ENCODE data around the gene GPC5.
"Not testable (repeated sequence)": the region's sequence is repeated elsewhere in the genome, so short reads cannot be mapped to it uniquely, and the experiment has no call there.

GPC5 gene

DNA sequence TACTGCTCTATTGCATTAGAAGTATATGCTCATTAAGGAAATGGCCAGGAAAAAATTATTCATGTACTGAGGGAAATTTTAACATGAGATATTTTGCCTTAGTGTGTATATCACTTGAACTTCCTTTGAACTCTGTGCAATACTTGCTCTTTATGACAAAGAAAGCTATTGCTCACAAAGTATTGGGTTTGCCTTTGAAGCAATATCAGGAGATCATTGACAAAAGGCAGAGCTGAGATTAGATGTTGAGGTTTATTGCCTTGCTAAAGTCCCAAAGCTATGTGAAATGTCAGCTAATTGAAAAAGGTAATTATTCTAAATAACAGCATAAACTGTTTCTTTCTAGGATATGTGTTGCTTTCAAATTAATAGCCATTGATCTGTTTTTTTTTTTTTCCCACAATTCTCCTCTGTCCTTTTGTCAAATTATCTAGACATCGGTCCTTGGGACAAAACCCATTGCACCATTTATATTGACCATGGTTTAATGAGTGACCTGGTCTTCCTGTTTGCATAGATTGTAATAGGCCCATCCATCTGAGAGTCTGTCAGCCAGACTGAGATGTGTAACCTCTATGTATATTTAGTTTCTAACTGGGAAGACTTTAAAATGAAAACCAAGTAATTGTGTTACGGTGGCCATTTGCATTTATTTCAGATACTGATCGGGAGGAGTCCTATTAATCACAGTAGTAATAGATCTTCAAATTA lies 1075.5 kb downstream of the GPC5 start:
- DNase-seq (ENCODE audit: low spot score) = no peak

DNA sequence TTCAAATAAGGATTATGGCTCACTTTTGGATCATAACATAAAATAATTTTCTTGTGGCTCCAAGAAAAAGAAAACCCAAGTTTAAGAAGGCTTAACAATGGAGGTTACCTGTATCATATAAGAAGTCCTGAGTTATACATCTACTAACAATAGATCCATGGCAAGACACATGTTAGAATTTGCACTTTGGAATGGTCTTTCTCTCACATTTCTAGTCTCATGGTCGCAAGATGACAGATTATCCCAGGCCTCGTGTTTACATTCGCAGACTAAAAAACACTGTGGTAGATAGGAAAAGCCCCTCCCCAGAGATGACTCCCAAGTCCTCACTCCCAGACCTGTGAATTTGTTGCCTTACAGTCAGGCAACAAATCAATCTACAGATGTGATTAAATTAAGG lies 1082.0 kb downstream of the GPC5 start:
- no peak for DNase-seq (ENCODE audit: low spot score)

DNA sequence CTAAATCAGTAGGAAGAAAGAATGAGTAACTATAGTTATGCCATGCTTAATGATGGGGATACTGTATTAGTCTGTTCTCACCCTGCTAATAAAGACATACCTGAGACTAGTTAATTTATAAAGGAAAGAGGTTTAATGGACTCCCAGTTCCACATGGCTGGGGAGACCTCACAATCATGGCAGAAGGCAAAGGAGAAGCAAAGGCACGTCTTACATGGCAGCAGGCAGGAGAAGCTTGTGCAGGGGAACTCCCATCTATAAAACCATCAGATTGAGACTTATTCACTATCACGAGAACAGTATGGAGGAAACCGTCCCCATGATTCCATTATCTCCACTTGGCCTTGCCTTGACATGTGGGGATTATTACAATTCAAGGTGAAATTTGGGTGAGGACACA lies 1084.4 kb downstream of the GPC5 start:
- not testable (repeated sequence) for DNase-seq (ENCODE audit: low spot score)

DNA sequence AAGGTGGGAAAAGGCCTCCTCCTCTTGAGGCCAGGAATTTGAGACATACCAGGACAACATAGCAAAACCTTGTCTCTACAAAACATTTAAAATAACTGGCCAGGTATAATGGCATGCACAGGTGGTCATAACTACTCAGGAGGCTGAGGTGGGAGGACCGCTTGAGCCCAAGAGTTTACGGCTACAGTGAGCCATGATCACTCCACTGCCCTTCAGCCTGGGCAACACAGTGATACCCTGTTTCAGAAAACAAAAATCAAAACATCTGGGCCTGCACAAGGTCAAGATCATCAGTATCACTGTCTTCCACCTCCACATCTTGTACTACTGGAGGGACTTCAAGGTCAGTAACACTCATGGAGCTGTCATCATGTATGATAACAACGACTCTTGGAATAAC lies 1085.5 kb downstream of the GPC5 start:
- DNase-seq (ENCODE audit: low spot score) = no peak

DNA sequence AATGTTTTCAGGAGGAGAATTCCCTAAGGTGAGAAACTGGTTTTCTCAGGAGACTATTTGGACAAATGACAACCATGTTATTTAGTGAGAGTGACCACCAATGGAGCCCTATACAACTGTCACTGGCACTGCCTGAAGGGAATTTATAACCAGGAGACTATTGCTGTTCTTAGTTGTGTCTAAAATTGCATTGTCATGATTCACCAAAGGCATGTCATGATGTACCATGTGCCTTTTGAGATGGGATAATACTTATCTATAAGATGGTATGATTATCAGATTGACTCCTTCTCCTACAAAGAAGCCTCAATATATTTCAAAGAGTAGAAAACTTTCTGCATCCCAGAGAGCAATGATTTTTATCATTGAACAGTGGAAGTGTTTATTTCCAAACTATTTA lies 1088.8 kb downstream of the GPC5 start:
- no peak for DNase-seq (ENCODE audit: low spot score)

DNA sequence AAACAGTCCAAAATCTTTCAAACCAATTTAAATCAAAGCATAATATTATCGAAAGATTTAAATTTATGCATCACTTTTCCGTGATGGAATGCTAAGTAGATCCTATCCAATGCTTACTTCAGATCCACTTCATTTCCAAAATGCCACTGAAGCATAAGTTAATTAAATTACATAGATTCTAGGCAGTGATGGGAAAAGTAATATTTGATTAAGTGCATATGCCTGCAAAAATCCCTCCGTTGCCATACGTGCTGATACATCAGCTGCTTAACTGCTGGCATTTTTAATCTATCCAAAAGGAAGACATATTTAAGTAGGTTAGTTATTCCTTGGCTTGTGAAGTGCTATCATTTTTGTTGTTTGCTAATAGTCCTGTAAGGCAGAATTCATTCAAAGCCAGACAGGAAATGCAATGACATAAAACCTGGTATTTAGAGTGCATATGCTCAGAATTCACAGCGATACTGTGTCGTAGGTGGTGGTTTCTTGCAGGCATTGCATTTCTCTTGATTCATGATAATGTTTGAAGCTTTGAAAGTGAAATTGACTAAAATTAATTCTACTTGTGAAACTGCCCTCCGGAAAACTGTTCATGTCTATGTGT lies 1089.9 kb downstream of the GPC5 start:
- DNase-seq (ENCODE audit: low spot score) = no peak

DNA sequence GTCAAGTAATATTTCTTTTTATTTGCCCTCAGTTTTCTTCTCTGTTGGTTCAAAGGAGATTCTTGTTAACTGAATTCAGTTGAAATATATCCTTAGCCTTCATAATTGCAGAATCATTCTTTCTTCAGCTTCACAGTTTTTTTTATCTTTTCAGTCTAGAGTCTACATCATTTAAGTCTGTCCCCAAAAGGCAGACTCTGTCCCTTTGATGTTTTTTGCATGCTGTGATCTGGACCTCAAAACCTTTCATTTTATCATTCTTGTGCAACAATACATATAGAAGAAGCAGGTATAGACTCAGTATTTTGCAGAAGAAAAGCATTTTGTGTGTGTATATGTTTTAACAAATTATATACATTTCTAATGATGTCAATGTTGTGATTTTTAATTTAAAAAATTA lies 1093.4 kb downstream of the GPC5 start:
- DNase-seq (ENCODE audit: low spot score) = no peak

DNA sequence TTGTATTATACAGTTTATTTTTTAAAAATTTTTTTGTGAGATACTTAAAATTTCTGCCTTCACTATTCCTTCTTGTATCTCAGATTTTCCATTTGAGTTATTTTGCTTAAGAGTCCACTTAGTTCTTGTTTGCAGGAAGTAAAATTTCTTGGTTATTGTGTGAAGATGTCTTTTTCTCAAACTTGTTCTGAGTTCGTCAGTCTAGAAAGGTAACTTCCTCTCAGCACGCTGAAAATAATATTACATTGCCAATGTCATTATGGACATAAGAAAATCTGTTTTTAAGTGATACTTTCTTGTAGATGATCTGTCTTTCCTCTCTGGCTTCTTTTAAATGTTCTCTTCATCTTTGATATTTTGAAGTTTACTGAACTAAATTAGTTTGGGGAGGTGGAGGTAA lies 1096.5 kb downstream of the GPC5 start:
- no peak for DNase-seq (ENCODE audit: low spot score)

DNA sequence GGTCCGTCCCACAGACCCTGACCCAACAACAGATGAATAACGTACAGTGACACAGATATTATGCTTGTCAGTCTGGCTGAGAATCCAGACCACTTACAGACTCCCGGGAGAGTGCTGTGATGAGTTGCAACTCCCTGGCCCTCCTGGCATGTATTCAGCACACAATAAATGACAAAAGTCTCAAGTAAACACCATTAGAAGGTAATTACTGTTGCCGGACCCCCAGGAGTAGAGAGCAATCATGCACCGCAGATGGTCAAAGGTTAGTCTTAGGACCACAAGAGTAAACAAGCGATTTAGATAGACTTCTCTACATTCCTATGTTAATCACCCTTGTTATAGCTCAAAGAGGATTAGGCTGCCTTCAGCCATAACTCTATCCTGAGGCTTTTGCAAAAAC lies 1101.8 kb downstream of the GPC5 start:
- DNase-seq (ENCODE audit: low spot score) = no peak

DNA sequence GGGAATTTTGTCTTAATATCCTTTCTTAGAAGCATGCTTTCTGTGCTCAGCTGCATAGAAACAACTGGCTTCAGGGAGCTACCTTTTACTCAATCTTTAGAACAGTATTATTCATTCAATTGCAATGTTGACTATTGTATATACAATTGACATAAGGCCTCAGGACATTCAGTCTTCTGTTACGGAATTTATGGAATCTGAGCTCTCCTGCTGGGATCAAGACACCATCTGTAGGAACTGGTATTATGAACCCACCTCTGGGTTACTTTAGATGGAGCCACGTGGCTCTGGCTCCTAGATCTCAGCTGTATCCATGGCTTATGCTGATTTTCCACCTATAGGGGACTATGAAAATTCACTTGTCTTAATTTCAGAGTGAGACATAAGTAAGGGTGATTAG lies 1112.0 kb downstream of the GPC5 start:
- DNase-seq (ENCODE audit: low spot score) = no peak

DNA sequence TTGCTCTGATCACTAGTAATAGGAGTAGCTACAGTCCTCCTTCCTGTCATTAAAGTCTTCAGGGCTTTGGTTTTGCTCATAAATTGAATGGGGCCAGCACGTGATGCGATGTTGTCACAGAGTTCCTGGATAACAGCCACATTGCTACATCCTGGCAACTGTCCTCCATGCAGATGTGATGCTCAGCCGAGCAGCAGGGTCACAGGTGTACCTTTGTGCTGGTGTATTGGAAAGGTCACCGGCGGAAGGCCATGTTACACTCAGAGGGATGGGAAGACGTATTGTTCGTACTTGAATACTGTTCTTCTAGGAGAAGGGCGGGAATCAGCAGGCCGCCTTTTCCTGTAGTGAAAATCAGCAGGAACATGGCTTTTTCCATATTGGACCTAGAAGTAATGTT lies 1114.4 kb downstream of the GPC5 start:
- no peak for DNase-seq (ENCODE audit: low spot score)

DNA sequence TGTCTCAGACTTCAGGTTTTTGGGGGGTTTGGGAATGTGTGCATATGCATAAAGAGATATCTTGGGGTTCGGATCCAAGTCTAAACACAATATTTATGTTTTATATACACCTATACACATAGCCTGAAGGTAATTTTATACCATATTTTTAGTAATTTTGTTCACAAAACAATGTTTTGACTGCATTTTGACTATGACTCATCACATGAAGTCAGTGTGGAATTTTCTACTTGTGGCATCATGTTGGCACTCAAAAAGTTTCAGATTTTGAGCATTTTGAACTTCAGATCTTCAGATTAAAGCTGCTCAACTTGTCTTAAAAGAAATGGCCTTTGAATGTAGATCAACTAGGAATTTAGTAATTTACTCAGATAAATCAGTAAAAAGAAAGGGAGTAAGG lies 1115.3 kb downstream of the GPC5 start:
- no peak for DNase-seq (ENCODE audit: low spot score)

DNA sequence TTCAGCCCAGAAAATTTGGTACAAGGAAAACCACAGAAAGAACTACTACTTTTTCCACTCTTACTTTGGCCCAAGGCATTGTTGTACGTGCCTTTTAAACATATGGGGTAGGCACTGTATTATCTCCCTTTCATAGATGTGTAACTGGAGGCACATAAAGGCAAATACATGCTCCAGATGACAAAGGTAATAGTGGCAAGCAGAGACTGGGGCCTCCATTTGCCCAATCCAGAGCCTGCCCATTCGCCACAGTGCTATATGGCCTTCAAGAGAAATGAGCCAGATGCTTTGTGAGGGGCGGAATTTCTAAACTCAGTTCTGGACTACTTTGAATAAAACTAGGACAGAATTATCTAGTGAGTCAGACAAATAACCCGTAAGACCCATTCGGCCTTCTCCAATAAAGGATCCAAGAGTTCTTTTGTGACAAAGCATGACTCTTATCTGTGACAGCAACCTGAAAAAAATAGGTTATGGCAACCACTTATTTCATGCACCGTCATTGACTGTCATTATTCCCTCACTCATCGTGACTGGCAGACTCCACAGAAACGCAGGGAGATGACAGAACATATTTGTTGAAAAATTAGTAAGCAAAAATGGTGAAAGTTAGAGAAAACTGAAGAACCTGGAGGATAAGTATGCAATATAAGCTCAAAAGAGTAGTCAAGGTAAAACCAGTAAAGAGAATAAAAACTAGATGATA lies 1116.2 kb downstream of the GPC5 start:
- DNase-seq (ENCODE audit: low spot score) = no peak

DNA sequence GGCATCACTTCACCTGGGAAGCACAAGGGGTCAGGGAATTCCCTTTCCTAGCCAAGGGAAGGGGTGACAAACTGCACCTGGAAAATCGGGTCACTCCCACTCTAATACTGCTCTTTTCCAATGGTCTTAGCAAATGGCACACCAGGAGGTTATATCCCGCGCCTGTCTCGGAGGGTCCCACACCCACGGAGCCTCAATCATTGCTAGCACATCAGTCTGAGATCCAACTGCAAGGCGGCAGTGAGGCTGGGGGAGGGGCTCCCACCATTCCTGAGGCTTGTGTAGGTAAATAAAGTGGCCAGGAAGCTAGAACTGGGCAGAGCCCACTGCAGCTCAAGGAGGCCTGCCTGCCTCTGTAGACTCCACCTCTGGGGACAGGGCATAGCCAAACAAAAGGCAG lies 1118.5 kb downstream of the GPC5 start:
- not testable (repeated sequence) for DNase-seq (ENCODE audit: low spot score)

DNA sequence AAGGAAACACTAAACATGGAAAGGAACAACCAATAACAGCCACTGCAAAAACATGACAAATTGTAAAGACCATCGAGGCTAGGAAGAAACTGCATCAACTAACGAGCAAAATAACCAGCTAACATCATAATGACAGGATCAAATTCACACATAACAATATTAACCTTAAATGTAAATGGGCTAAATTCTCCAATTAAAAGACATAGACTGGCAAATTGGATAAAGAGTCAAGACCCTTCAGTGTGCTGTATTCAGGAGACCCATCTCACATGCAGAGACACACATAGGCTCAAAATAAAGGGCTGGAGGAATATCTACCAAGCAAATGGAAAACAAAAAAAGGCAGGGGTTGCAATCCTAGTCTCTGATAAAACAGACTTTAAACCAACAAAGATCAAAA lies 1120.2 kb downstream of the GPC5 start:
- DNase-seq (ENCODE audit: low spot score) = not testable (repeated sequence)

DNA sequence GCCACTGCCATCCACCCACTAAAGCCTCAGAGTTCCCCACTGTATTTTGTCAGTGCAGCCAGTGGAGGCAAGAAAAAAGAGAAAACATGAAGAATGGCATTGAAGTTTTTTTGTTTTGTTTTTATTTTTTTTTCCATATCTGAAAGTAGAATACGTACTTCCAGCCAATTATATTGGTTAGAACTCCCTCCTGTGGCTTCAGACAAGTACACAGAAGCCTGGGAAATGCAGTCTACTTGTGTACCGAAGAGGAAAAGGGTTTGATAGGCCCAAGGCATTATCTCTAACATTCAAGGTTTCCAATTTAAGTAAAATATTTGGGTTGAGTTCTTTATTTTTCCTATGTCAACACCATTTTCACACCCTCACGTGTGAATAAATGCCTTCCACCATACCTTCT lies 1131.9 kb downstream of the GPC5 start:
- no peak for DNase-seq (ENCODE audit: low spot score)

DNA sequence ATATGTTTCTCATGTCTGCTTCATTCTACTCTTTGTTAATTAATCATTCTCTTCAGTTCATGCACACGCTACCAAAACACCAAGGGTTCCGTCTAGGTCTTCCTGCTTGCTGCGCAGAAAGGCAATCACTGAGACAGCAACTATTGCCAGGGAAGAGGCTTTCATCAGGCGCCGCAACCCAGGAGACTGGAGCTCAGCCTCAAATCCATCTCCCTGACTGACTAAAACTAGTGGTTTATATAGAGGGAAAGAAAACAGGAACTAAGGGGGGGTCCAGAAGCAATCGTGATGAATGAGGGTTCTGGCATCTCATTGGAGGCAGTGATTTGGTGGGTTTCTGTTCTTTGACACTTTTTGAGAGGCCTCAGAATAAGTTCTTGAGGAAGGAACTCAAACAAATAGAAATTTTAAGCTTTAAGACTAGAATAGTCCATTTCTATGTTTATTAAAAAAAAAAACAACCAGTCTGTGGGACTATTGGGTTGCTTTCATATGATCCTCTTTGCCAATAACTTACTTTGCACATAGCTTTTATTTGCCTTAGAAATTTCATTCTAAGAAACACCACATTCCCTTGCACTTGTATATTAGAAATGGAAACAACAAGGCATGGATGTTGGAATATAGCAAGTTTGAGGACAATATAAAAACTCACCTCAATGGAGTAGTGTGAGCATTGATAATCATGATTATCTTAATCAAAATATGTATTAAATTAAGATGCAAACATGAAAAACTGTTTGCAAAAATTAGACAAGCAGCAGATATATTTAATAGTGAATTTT lies 1137.0 kb downstream of the GPC5 start:
- DNase-seq (ENCODE audit: low spot score) = no peak

DNA sequence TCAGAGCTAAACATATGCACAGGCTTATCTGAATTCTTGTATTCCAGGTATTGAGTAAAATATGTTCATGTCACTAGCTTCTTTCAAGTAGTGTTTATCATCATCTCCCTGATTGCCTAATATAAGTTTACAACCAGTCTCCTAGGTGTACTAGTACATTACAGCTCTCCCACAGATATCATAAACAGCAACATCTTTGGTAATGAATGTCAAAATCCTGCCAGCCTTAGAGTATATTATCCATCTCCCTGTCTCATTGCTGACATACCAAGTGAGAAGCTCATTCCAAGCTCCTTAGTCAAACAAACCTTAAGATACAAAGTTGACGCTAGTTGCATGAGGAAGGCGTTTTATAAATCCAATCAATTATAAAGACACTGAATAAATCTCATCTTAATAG lies 1139.0 kb downstream of the GPC5 start:
- no peak for DNase-seq (ENCODE audit: low spot score)

DNA sequence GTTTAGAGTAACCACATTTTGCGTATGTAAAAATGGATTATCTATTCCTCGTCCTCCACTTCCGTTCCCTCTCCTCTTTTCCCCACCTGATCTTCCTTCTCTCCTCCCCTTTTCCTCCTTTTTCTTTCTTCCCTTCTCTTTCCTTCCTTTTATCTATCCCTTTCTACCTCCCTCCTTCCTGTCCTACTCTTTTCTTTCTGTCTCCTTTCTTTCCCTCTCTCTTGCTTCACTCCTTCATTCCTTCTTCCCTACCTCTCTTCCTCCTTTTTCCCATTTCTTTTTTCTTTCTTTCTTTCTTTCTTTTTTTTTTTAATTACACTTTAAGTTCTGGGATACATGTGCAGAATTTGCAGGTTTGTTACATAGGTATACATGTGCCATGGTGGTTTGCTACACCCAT lies 1139.7 kb downstream of the GPC5 start:
- no peak for DNase-seq (ENCODE audit: low spot score)

DNA sequence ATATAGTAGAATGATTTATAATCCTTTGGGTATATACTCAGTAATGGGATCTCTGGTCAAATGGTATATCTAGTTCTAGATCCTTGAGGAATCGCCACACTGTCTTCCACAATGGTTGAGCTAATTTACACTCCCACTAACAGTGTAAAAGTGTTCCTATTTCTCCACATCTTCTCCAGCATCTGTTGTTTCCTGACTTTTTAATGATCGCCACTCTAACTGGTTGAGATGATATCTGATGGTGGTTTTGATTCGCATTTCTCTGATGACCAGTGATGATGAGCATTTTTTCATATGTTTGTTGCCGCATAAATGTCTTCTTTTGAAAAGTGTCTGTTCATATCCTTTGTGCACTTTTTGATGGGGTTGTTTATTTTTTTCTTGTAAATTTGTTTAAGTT lies 1140.7 kb downstream of the GPC5 start:
- not testable (repeated sequence) for DNase-seq (ENCODE audit: low spot score)

DNA sequence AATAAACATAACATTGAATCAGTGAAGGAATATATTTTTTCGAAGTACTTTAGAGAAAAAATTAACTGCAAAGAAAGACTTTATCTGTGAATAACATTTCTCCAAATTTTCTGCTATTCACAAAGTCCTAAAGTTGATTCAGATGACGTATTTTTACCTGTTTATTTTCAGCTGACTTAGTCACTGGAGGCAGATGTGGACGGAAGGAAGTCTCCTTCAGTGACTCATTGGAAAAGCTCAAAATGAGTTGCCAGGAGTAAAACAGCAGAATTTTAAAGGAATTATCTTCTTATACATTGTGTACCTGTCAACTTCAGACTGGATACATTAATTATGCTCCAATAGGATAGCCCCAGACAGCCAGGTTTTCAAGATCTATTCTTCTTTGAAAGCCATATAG lies 1148.8 kb downstream of the GPC5 start:
- DNase-seq (ENCODE audit: low spot score) = no peak

DNA sequence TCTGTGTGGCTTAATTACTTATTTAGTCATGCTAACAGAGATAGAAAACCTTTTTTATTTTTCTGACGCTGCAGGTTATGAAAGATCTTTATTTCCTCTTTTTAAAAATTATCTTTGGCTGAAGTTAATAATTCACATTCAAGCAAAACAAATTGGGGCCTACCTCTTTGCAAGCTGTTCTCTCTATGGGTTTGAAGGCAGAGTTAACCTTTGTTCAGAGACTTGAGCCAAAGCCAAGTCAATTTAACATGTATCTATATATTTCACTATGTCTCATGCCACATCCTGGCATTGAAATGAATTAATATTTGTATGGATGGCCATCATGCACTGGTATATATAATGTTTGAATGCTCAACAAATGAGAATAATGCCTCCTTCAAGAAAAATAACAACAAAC lies 1150.9 kb downstream of the GPC5 start:
- DNase-seq (ENCODE audit: low spot score) = no peak
